GM10847 (cell line): ENCODE results near the gene SLC17A4.

Source experiments
- POLR2A ChIP-seq: IDR thresholded peaks from 2 replicates; pipeline ENCODE4 v1.6.1; 2011; ENCODE audit not compliant: insufficient read length; ENCODE audit errors: extremely low read depth

The SLC17A4 gene

GRCh38 chr6:25743868-25744267, 10.7 kb upstream of the SLC17A4 start:
- no peak for TF ChIP-seq POLR2A

GRCh38 chr6:25745836-25746235, 8.7 kb upstream of the SLC17A4 start:
- no peak for TF ChIP-seq POLR2A

- TF ChIP-seq POLR2A = no peak
Measured at GRCh38 chr6:25746968-25747367, 7.6 kb upstream of the SLC17A4 start.

- no peak for TF ChIP-seq POLR2A
Measured at GRCh38 chr6:25747477-25747876, 7.1 kb upstream of the SLC17A4 start.

GRCh38 chr6:25748049-25748448, 6.5 kb upstream of the SLC17A4 start:
- TF ChIP-seq POLR2A = no peak

- no peak for TF ChIP-seq POLR2A
Measured at GRCh38 chr6:25749837-25750236, 4.7 kb upstream of the SLC17A4 start.

- TF ChIP-seq POLR2A = no peak
Measured at GRCh38 chr6:25750906-25751305, 3.6 kb upstream of the SLC17A4 start.

DNA sequence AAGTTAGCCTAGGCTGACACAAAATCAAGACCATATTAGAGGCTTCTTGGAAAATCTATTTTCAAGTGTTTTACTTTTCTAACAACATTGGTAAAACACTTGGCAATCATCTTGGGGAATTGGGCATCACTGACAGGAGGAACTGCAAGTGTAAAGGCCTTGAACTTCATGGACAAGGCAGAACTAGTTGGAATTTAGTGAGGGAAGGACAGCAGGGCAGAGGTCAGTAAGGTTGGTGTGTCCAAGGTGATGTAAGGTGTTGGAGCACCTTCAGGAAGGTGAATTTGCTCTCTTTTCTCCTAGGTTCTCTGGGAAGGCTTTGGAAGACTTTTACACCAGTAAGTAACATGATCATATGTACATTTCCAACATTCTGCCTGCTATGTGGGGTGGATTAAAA, 1.5 kb upstream of the SLC17A4 start:
- no peak for TF ChIP-seq POLR2A

- TF ChIP-seq POLR2A = no peak
Measured at GRCh38 chr6:25755483-25755882, 941 bp downstream of the SLC17A4 start.

DNA sequence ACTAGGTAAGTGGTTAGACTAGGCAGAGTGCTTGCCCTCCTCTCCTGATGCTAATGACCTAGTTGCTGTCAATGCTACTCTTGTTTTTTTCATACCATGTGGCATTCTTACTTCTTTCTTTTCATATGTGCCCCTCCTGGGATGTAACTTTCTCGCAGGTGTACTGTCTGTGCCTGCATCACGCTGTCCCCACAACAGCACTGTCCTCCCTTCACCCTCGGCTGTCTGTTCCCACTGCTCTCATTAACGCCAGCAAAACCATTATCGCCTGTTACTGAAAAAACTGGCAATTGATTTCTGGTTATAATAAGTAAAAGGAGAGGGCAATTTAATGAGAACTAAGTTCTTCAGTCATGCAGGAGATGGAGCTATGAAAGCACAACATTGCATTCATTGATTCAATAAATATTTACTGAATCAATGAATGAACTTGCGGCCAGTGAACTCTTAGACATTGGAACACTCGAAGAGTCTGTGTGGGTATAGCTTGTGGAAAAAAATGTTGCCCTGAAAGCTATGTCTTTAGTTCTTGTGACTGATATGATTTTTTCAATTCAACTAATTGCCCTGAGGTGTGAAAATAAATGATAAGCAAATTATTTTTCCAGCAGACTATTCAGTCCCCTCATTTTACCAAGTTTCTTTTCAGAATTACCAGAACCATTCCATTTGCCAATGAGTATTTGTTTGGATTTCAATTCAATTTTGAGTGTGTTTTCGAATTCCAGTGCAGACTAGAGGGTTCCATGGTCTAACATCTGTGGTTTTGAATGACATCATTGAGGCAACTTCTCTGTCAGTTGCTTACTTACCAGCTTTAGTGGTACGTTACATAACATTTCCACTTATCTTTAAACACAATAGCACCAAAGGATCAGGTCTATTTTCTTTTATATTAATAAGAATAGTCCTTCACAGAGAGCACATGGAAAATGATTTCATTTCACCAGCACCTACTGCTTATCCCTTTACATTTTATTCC, 2.1 kb downstream of the SLC17A4 start:
- no peak for TF ChIP-seq POLR2A

DNA sequence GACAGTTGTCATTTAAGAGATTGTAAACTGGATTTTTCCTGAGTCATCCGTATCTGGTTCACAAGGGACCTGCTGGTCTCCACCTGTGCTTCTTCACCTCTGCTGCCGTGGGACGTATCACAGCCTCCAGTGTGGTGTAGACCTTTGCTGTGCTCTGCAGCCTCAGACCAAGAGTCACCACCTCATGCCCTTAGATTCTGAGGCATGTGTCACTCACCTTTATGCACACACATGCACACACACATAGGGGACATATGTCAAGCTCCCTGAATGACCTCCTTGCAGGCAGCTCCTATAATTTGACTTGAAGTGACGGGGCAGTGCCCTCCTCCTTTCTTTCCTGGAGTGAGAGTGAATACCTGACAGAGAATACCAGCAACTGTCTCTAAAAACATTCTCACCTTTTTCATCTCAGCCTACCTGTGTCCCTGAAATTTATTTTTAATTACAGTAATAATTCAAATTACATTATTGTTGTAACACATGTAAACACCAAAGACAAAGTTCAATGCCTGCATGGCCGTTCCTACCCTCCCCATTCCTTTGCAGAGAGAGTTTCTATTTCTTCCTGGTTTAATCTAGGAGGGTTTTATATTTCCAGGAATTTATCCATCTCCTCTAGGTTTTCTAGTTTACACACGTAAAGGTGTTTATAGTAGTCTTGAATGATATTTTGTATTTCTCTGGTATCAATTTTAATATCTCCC, 3.5 kb downstream of the SLC17A4 start:
- TF ChIP-seq POLR2A = no peak

GRCh38 chr6:25764611-25765010, 10.1 kb downstream of the SLC17A4 start:
- no peak for TF ChIP-seq POLR2A

GRCh38 chr6:25768566-25768965, 14.0 kb downstream of the SLC17A4 start:
- no peak for TF ChIP-seq POLR2A

- no peak for TF ChIP-seq POLR2A
Measured at GRCh38 chr6:25769983-25770382, 15.4 kb downstream of the SLC17A4 start.

DNA sequence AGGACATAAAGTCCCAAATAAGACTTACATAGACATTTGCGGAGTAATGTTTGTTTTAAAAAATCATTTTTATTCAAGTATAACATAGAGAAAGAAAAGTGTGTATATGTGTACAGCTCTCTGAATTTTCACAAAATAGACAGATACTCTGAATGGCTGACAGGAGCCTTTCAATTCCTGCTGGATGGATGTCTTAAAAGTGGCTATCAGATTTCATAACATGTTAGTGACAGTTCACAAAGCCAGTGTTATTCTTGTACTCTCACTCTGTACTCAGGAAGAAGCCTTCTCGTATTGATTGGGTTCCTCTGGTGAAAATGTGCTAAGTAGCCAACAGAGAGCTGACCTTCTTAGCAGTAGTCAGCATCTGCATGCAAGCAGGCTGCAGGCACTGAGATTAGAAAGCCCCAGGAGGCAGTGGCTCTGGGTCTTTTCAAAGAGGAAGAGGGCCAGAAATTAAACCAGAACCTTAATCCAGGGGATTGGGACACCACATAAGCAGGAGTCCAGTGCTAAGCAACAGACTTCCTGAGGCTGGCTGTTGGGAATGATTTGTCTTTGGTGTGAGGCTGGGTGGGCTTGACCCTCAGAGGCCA, 19.7 kb downstream of the SLC17A4 start:
- TF ChIP-seq POLR2A = no peak

DNA sequence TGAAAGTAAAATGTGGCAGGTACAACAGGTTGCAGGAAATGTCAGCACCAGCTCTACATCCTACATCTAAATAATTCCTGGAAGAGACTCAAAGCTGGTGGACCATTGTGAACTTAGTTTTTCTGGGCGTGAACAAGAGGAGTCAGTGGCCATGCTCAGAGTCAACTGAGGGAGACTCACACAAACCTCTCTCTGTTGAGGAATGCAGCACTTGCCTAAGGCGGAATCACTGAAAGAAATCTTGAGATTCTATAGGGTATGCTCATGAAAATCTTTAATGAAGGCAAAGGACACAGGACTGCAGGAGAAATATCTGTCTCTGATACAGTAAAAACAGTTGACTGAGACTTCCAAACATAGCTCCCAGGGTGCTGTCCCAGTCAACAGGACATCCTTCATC, 22.5 kb downstream of the SLC17A4 start:
- TF ChIP-seq POLR2A = no peak
